ENCODE measurements around the gene SBSN.

SBSN gene

DNA sequence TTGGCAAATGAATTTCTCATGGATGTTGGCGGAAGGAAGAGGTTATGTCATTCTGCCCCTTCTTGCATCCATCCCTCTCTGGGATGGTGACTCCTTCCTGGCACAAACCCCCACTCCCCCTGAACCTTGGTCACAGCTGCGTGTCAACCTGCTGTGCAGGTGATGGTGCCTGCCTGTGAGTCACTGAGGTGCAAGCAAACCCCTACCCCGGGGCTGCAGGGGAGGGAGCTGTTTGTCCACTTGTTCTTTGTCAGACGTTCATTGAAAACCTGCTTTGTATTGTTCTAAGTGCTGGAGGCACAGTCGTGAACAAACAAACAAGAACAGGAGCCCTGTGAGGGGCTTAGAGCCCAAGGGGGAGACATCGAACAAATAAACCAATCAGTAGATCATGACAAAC is 3.2 kb upstream of the SBSN start:
- DNase-seq: no peak

DNA sequence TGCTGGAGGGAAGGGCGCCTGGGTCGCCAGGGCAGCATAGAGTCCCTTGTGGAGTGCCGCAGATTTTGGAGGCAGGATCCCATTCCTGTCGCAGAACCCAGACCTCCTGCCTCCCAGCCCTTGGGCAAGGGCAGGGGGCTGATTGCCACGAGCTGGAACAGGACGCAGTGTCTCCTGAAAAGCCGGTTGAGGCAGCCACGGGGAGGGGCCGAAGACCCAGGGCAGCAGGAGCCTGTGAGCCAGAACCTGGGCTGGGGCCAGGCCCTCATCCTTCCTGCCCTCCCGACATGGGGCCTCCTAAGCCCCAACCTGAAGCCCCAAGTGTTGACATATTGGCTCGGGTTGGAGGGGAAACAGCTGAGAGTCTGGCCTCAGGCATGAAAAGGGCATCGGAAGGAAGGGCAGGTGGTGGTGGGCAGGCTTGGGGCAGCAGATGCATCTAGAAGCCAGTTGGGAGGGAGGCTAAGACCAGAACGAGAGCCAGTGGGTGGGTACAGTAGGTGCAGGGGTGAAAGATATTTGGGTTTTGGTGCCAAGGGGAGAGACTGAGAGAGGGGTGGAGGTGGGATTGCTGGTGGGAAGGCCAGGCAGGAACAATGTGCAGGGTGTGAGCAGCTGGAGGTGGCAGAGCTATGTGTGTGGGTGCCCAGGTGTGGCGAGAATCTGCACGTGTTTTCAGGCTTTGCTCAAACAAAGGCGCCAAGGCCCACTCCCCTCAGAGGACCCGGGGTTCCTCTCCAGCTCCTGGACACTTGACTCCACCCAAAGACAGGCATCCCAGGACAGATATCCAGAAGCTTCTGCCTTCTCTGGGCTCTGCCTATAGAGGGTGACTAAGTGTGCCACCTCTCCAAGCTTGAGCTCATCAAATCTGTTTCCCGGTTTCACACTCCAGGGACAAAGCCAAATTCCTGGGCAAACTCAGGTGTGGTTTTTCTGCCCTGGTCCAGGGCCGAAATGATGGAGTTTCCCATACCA is 1.4 kb upstream of the SBSN start:
- DNase-seq: no peak

DNA sequence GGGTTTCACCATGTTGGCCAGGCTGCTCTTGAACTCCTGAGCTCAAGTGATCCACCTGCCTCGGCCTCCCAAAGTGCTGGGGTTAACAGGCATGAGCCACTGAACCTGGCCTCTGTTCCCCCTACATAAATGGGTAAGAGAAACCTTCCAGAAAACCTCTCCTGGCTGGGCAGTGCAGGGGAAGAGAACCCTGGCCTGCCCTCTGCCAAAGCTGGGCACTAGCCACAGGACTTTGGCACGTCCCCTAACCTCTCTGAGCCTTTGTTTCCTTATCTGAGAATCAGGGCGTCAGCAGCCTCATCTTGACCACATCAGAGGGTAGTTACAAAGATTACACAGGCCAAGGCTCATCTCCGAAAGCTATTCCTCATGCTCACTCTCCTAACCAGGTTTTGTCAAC is 2.2 kb downstream of the SBSN start:
- DNase-seq: no peak

DNA sequence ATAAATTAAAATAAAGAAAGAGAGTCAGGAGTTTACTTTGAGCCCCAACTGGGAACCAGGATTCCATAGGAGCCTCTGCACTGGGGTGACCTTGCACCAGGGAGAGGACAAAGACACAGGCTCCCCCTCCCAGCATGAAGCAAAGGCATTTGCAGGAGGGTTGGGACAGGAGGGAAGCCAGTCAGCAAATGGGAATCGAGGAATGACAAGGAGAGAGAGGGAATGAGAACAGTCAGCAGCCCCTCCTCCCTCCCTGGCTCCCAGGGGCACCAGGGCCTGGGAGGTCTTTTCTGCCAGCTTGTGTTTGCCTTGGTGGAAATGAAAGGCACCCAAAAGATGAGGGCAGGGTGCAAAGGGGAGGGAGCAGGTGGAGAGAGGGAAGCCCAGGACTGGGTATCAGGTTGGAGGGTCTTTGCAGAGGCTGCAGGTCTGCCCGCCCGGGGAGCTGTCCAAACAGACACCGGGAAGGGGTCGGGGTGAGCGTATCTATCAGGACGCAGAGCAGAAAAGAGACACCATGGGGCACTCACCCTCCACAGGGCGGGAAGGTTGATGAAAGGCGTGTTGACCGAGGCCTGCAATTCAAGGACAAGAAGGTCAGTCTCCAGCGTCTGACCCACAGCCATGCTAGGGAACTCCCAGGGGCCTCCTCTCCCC is 3.8 kb downstream of the SBSN start:
- no peak for DNase-seq

DNA sequence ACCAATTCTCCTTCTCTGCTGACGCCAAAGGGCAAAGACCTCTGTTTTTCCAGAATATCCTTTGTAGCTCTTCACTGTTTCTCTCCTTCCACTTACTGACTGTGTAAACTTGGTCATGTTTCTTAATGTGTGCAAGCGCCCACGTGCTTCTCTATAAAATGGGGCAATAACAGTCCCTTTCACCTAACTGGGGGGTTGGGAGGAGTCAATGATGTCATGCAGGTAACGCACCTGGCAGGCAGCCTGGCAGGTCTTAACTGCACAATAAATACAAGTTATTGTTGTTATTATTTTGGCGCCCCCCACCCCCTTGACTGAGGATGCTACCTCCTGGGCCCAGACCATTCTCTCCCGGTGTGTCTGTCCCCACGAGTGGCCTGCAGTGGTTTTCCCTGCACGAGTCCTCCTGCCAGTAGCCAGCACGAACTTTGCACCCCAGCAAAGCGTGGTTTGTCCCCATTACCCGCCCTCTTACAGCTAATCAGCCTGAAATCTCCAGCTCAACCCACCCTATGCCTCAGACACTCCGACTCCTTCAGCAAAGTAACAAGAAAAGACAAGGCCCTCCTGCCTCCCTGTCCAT is 5.3 kb downstream of the SBSN start:
- DNase-seq: no peak

DNA sequence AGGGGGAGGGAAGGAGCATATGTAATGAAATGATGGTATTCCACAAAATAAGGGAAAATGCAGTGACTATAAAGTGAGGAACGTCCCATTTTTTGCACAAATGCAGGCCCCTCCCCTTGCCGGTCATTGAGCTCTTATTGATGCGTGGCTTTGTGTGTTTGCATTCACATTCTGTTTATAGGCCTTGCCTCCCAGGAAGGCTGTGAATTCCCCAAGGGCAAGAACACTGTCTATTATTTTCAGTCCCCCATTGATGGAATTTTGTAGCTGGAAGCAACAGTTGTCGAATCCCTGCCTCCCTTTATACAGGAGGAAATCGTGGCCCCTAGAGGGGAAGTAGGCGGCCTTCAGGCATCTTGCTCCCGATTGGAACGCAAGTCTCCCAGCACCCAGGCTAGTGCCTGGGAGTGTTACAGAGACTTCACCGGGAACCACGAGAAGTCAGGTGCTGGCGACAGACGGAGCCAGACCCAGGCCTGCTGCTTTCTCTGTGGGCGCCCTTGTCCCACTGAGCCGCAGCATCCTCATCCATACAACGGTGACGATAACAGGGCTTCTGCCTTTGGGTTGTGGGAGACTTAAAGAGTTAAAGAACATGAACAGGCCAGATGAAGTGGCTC is 6.9 kb downstream of the SBSN start:
- DNase-seq: no peak

DNA sequence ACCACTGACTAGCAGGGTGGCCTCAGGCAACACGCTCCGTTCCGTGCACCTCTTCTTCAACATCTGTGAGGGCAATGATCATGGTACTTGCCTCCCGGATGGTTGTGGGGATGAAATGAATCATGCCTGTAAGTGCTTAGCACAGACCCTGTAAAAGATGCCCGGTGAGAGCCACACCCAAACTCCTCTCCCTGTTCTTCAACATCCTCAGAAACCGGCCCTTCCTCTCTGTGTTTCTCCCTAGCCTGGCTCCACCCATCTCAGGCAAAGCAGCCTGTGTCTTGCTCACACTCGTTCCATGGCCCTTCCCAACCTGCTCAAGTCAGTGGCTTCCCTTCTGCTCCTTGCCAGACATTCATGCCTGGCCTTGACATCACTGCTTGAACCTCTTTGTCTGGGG is 8.8 kb downstream of the SBSN start:
- no peak for DNase-seq

DNA sequence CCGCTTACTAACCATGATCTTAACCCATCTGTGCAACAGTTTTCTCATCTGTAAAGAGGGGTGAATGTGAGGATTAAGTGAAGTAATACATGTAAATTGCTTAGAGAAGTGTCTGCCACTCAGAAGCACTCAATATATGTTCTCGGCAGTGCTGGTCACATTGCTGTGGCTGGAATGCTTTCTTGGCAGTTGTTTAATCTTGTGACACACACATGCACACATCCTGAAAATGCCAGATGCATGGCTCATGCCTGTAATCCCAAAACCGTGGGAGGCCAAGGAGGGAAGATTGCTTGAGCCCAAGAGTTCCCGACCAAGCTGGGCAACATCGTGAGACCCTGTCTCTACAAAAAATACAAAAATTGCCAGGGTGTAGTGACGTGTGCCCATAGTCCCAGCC is 9.8 kb downstream of the SBSN start:
- no peak for DNase-seq

DNA sequence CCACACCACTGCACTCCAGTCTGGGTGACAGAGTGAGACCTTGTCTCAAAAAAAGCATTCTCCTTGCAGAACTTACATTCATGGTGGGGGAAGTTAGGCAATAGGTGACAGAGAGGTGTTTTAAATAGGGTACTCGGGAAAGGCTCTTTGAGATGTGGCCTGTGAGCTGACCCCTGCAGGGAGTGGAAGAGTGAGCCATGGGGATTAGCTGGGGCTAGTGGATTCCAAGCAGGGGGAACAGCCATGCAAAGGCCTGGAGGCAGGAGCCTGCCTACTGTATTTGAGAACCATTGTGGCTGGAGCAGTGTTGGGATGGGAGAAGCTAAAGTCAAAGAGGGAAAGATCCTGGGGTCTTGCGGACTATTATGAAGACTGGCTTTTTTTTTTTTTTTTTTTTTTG is 10.8 kb downstream of the SBSN start:
- no peak for DNase-seq

DNA sequence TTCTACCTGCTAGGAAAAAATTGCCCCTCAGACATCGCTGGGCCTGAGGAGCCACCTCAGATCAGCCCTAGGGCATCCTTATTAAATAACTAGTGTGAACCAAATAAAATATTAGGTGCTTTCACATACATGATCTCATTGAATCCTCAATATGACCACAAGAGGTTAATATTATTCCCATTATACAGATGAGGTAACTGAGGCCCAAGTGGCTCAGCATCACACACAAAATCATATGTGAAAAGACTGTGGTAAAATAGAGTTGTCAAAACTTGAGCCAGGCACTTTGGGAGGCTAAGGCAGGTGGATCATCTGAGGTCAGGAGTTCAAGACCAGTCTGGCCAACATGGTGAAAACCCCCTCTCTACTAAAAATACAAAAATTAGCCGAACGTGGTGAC is 11.8 kb downstream of the SBSN start:
- no peak for DNase-seq

DNA sequence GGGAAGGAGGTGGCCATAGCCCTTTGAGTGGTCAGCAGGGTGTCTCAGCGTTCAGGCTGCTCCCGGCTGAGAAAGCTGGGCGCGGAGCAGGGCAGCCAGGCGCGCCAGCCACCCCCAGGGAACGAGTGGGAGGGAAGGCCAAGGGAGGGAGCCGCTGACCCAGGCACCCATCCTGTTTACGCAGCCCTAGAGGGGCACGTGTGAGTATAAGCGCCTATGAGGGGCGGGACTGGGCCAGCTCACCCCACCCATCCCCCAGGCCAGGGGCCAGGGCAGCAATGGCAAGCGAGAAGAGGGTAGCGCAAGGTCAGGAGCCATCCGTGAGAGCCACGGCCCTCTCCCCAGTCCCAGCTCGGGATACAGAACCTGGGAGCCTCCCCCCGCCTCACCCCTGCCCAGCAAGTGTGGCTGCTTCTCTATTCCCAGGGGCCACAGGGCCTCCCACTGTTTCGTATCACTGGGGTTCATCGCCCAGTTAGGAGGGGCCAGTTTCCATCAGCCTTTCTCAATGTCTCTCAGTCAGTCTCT is 13.8 kb downstream of the SBSN start:
- no peak for DNase-seq

DNA sequence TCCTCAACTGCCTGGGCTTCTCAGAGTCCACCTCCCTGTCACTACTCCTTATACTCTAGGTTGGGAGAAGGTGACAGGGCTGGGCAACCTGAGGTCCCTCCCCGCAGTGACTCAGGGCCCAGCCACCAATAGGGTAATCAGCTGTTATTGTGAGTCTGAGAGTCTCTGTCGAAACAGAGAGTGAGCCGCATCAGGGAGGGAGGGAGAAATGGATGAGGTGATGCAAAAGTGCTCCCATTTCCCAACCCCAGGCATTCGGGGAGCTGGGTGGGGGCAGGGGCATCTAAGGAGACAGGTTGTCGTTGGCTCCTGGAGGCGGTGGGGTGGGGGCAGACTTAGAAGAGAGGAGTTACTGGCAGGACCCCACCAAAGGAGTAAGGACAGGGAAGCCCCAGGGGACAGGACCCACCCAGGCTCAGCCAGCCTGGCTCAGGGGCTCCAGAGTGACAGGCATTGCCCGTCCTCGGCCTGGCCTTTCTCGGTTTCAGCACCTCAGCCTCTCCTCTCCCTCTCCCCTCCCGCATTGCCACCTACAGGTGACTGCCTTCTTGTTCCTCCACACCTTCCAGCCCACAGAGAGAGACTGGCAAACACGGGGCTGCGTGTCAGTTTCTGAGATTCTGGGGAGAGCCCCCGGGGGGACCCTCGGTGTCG is 14.4 kb downstream of the SBSN start, which contains the start of gene DMKN:
TSS of gene DMKN (minus strand) at position 22 of the 654 bp plus-strand sequence. CDS start 174 bp downstream, outside the sequence.
- DNase-seq: no peak

DNA sequence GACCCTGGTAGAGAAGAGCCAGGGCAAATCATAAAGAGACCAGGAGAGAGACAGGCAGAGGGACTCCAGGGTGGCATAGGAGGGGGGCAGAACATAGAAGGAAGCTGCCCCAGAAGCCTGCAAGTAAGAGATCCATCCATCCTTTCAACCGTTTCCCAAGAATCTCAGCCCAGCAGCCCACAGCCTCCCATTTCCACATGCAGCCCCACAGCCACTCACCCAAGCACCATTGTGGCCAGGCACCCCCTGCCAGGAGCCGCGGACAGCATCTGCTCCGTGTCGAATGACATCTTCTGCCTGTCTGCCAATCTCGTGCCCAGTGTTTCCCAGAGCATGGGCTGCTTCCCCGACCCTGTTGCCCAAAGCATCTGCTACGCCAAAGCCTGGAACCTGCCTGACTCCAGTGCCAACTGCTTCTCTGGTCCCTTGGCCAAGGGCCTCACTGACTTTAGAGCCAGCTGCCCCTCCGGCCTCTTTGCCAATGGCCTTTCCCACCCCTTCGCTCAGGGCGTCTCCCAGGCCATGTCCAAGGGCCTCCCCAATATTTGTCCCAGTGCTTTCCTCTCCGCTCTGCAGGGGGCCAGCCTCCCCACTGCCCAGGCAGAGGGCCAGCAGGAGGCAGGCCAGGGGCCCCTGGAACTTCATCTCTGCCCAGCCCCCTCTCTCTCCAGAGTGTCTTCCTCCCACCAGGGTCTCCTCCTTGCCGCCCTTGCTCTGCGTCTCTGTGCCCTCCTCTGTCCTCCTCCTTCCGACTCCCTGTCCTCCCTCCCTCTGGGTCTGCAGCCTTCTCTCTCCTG is 15.1 kb downstream of the SBSN start:
- DNase-seq: no peak

DNA sequence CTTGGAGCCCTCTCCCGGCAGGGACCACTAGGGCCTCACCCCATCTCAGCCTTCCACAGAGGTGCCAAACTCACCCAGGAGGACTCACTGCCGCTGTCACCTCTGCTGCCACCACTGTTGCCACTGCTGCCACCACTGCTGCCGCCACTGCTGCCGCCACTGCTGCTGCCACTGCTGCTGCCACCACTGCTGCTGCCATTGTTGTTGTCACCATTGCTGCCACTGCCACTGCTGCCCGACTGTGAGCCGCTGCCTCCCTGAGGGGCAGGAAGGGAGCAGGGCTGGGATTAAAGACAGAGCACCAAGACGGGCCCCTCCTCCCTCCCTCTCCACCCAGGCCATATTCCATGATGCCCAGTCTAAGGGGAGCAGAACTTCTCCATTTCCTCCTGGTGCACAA is 16.8 kb downstream of the SBSN start:
- no peak for DNase-seq

DNA sequence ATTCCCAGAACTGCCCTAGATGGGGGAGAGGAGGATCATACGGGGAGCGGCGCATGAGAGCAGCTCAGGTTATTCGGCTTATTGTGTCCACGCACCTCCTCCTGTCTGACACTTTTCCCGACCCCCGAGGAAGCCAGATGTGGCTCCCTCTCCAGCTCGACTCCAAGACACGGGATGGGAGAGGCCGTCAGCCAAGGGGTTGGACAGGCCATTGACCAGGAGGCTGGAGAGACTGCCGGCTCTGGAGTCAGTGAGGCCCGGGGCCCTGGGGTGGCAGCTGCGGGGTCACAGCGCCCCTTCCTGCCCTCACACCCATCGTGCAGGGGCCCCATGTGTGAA is 17.5 kb downstream of the SBSN start:
- no peak for DNase-seq

DNA sequence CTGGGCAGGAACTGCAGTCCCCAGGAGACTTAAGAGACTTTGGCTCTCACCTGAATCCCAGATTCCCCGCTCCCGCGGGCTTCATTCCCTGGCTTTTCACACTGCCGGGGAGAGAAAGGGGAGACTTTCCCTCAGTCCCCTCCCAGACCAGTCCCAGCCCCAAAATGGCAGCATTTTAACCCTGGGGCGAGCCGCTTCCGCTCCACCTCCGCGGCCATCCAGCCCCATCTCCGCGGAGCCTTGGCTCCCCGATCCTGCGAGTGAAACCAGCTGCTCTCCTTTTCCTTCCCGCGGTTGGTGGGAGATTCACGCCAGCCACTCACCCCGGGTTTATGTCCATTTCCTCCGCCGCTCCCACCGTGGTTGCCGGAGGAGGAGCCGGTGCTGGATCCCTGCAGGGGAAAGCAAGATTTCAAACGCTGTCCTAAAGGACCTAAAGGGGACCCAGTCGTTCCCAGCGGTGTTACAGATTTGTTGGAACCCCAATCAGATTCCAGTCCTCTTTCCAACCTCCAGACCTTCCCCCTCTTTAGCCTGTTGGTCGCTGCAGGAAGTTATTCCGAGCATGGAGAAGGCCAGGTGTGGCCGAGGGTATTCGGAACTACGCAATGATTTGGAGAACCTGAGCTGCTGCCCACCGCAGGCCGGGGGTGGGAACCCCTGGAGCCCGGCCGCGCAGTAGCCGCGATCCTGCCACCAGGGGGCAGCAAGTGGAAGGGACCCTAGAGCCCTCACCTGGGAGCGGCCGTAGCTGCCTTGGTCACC is 18.1 kb downstream of the SBSN start:
- no peak for DNase-seq

DNA sequence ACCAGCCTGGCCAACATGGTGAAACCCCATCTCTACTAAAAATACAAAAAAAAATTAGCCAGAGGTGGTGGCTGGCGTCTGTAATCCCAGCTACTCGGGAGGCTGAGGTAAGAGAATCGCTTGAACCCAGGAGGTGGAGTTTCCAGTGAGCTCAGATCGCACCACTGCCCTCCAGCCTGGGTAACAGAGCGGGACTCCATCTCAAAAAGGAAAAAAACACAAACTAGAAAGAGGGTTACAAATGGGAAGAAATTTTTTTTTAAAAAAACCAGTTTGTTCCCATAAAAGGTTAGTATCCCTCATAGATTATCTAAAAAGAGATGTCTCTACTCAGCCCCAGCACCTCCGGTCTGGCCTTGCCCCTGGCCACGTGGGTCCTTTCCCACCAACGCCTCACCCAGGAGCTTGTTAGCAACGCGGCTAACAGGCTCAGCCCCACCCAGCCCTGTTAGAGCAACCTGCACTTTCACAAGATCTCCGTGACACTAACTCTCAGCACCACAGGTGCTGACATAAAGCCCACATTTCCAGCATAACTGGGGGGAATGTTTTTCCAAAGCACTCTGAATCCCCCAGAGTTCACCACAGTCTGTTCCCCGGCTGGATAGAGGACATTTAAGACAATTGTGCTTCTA is 19.0 kb downstream of the SBSN start:
- no peak for DNase-seq

DNA sequence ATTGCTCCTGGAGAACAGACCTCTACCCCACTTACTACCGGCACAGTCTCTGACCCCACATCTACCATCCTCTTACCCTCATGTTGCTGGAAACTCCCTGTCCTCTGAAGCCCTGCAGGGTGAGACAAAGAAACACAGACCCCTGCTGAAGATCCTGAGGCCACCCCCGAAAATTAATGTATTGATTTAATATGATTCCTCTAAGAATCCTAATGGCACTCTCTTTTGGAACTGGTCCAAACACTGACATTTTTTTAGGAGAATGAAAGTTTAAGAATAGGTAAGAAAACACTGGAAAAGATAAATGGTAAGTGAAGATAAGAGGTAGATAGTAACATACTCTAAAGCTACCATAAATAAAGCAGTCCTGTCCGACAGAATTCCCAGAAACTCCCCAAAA is 20.0 kb downstream of the SBSN start:
- no peak for DNase-seq

DNA sequence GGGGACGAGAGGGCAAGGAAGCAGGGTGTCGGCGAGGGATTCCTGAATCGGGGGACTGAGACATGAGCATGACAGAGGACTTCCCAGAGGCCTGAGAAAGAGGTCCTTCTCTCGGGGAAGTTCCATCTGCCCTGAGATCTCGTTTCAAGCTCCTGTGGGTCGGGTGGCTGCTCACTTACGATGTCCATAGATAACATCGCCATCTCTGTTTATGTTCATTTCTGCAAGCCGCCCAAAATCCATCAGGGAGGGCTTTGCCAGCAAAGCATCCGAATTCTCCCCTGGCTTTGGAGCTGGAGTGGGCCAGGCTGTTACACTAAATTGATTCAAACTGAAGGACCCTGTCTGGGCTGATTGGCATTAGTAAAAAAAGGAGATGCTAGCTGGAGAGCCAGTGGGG is 20.6 kb downstream of the SBSN start:
- no peak for DNase-seq

DNA sequence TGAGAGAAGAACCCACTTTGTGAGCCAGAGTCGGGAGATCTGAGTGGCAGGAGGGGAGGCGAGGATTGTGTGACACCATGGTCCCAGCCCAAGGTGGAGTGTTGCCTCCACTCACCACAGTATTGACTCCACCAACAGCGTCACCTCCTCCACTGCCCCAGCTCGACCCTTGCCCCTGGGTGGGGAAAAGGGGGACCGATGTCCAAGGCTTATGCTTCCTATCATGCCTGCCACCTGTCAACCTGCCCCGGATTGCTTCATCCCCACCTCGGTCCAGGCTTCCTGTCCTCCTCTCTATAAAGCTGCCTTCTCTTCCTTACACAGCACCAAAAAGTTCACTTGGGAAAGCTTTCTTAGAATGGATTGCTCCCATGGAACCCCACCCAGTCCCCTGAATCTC is 22.1 kb downstream of the SBSN start:
- DNase-seq: no peak

DNA sequence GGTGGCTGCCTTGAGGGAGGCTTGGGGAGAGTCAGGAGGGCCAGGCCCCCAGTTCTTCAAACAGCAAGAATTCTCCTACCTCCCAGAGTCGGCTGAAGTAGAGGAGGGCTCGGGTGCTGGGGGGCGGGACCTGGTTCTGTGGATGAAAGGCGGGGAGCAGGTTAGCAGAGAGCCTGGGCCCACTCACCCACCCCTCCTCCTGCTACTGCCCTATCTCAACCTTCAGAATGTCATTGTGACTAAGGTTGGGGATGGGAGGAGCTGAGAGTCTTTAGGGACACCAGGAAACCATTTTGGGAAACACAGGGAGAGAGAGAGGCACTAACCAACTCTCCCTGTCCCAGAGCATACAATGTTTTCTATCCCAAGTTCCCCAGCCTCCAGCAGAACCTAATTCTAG is 25.4 kb downstream of the SBSN start:
- no peak for DNase-seq

Measured in NCI-H1436 treated with DMSO at 0.1 percent for 48 hours (cell line).